GM19455 (cell line): ENCODE data around the gene DTX3L.

Experiments
- ATAC-seq: cut with Tn5 transposase; IDR thresholded peaks from one replicate; pipeline ENCODE4 v1.9.1; 2021; ENCODE audit not compliant: unreplicated experiment

DTX3L gene

GRCh38 chr3:122602011-122602710 is 38.0 kb downstream of the DTX3L start:
- no peak for ATAC-seq

DNA sequence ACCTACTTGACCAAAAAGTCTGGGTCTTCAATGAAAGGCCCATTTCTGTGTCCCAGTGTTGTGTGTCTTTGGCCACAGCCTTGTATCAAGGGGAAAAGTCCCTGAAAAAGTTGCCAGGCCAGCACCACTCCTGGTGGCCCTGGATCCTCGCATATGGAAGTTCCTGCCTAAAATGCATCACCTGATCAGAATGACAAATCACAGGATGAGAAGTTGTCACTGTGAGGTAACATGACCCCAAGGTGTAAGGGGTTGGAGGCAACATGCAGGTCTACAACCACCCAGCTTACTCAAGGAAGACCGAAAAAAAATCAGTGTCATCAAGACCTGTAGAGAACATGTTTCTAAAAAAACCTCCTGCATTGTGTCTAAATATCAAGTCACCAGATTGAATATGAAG is 38.9 kb downstream of the DTX3L start:
- no peak for ATAC-seq

DNA sequence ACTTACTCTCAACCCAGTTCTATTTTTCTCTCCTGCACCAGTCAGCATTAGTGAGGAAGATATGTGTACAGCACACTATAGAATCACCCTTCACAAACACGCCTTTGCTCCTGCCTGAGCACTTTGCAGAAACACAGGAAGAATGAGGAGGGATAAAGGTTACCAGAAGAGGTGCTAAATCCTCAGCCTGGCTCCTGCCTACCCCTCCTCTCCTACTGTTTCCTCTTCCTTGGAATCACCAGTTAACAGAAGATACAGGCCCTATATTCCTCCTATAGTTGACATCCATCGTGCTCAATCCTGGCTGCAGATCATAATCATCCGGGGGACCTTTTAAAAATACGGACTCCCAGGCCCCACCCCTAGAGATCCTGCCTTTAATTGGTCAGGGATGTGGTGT is 42.2 kb downstream of the DTX3L start:
- ATAC-seq: no peak

GRCh38 chr3:122608916-122609315 is 44.8 kb downstream of the DTX3L start:
- ATAC-seq: no peak

DNA sequence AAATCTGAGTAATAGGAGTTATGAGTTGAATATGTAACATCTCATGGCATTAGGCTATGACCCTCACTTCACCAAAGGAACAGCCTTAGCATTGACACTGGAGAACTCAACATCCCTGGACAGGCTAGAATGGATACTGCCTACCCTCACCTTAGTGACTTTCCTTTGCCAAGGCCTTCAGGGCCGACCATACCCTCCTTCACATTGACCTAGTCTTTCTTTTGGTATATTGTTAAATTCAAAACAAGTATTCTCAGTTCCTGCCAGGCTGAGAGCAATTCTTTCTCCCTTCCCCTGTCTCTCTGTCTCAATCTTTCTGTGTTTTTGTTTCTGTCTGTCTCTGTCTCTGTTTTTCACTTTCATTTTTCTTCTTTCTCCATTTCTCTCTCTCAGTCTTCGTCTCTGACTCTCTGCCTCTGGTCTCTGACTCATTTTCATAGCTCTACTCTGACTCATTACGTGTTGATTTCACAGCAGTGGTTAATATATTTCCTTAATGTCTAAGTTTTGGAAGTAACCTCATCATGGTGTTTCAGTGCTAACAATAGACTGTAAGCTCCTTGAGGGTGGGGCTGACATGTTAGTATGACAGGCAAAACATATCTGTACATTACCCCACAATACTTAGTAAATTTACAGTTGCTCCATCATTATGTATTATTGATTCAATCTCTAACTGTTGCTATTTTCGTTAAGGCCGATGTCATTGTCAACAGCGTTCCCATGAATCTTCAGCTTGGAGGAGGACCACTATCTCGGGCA is 45.8 kb downstream of the DTX3L start:
- ATAC-seq: peak; percentile 98

- no peak for ATAC-seq
Measured at GRCh38 chr3:122612696-122613095, 48.6 kb downstream of the DTX3L start.

- ATAC-seq: no peak
Measured at GRCh38 chr3:122615303-122615702, 51.2 kb downstream of the DTX3L start.

- ATAC-seq: no peak
Measured at GRCh38 chr3:122618614-122619013, 54.5 kb downstream of the DTX3L start.

DNA sequence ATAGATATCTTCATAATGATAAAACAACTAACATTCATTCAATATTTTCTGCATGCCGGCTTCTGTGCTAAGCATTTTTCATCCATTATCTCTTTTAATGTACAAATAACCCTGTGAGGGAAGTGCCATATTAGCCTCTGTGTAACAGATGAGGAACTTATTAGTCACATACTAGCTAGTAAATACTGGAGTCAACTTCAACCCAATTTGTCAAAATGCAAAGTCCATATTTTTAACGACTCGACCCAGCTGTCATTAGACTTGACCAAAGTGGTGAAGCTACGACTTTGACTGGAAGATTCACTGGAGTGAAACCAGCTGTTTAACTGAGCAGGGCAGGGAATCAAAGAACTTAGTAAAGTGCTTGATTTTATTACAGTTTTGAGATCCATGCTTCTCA is 54.9 kb downstream of the DTX3L start:
- no peak for ATAC-seq

- ATAC-seq: no peak
Measured at GRCh38 chr3:122620399-122620798, 56.3 kb downstream of the DTX3L start.

GRCh38 chr3:122621112-122621511 is 57.0 kb downstream of the DTX3L start:
- ATAC-seq: no peak

GRCh38 chr3:122623031-122623829 is 59.1 kb downstream of the DTX3L start:
- ATAC-seq: no peak
